OCI-M1 (cell line): ENCODE results near the gene PCDHA8.
A peak's percentile ranks its signal among the peaks of the same experiment; 100 is the strongest.
"Not testable (repeated sequence)": the region's sequence is repeated elsewhere in the genome, so short reads cannot be mapped to it uniquely, and the experiment has no call there.

Experiments
- DNase-seq: peaks from one replicate; lab custom pipeline; 2025; lab: John Stamatoyannopoulos, UW

The PCDHA8 gene

GRCh38 chr5:140827704-140828361 lies 13.2 kb upstream of the PCDHA8 start, which contains the start of gene PCDHA6:
PCDHA6 (plus strand) TSS chr5:140827960; CDS start chr5:140828092, 132 bp downstream.
- DNase-seq, result no peak

GRCh38 chr5:140828362-140828737 lies 12.6 kb upstream of the PCDHA8 start:
- no peak for DNase-seq

GRCh38 chr5:140829511-140830501 lies 11.2 kb upstream of the PCDHA8 start:
- DNase-seq, result not testable (repeated sequence)

- peak; percentile 2 for DNase-seq
Observed at GRCh38 chr5:140833993-140834392, 7.0 kb upstream of the PCDHA8 start, which contains the start of gene PCDHA7. PCDHA7 (plus strand) TSS chr5:140834269; CDS start chr5:140834384, 115 bp downstream.

GRCh38 chr5:140834439-140835008 lies 6.5 kb upstream of the PCDHA8 start:
- DNase-seq, result not testable (repeated sequence)

- DNase-seq, result no peak
Observed at GRCh38 chr5:140835622-140836510, 5.1 kb upstream of the PCDHA8 start.

GRCh38 chr5:140842798-140843733 lies 2.1 kb downstream of the PCDHA8 start:
- DNase-seq, result no peak

GRCh38 chr5:140848139-140849102 lies 7.4 kb downstream of the PCDHA8 start, which contains the start of gene PCDHA9:
PCDHA9 (plus strand) TSS chr5:140848382; CDS start chr5:140848496, 114 bp downstream.
- not testable (repeated sequence) for DNase-seq

- not testable (repeated sequence) for DNase-seq
Observed at GRCh38 chr5:140849831-140850634, 9.0 kb downstream of the PCDHA8 start.

- peak; percentile 57 for DNase-seq
Observed at GRCh38 chr5:140855772-140856674, 15.0 kb downstream of the PCDHA8 start, which contains the start of gene PCDHA10. PCDHA10 (plus strand) TSS chr5:140855897; CDS start chr5:140856049, 152 bp downstream.

GRCh38 chr5:140857177-140857986 lies 16.4 kb downstream of the PCDHA8 start:
- no peak for DNase-seq

- no peak for DNase-seq
Observed at GRCh38 chr5:140857987-140858240, 16.9 kb downstream of the PCDHA8 start.

GRCh38 chr5:140862441-140863295 lies 21.7 kb downstream of the PCDHA8 start:
- DNase-seq, result no peak

GRCh38 chr5:140868721-140869554 lies 28.0 kb downstream of the PCDHA8 start, which contains the start of gene PCDHA11:
PCDHA11 (plus strand) TSS chr5:140868957; CDS start chr5:140869104, 147 bp downstream.
- peak; percentile 14 for DNase-seq
